ENCODE data around the gene CFAP54. TPM values are rescaled to one million over a fixed set of nuclear protein-coding genes. Genes with fewer than 3 reads are reported as not detected.

The CFAP54 gene
- total RNA-seq, 2 donors from 2014 or later: 0.38 to 0.97 TPM

DNA sequence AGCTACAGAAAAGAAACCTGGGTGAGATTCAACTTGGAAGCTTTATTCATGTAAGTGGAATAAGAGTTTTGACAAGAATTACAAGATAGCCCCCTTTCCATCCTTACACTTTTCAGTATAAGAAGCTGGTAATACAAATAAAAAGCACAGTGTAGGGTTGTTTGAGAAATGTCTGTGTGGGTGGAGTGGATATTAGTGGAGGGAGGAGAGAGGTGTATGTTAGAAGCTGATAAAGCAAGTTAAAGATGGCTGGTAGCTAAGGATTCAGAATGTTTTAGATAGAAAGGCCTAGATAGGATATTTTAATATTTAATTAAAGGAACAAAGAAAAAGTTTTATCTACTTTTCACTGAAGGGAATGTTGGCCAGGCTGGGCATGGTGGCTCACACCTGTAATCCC, 12.5 kb downstream of the CFAP54 start:
- no peak for ATAC-seq
- intact Hi-C loops (cut with DNase I): loop anchor here in 1 of 2 donors (5.0 kb wide), 1 partner anchor 290 kb away; no protein-coding TSS in a partner anchor
- no peak for DNase-seq

DNA sequence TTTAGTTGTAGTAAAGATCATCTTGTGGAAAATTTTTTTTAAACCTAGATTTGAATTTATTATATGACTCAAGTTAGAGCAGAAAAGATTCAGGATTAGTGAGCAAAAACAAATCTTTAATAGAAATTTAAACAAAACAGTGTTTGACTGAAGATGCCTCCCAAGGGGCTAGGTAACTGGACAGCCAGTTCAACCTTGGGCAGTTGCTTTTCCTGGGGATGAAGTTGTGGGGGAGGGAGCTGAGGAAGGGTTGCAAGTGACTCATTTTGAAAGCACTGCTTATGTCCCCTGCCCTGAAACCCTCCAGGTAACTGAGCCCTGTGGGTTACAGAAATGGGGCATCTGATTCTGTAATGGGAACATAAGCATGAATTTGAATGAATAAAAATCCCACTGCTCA, 13.1 kb downstream of the CFAP54 start:
- intact Hi-C loops (cut with DNase I): loop anchor here in 1 of 2 donors (5.0 kb wide), 1 partner anchor 290 kb away; no protein-coding TSS in a partner anchor
- DNase-seq (no peak), ATAC-seq (no peak)

DNA sequence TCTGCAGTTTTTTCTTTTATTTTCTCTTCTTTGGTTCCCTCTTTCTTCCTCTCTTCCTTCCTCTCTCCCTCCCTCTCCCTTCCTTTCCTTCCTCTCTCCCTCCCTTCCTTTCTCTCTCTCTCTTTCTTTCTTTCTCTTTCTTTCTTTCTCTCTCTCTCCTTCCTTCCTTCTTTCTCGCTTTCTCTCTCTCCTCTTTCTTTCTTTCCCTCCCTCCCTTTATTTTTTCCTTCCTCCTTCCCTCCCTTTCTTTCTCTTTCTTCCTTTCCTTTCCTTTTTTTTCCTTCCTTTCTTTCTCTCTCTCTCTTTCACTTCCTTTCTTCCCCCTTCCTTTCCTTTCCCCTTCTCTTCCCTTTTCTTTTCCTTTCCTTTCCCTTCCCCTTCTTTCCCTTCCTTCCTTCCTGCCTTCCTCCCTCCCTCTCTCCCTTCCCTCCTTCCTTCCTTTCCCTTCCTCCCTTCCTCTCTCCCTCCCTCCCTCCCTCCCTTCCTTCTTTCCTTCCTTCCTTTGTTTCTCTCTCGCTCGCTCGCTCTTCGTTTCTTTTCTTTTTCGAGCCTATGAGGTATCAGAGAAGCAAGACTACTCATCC, 13.7 kb downstream of the CFAP54 start:
- ATAC-seq (no peak), DNase-seq (no peak)
- intact Hi-C loops (cut with DNase I): loop anchor here in 1 of 2 donors (5.0 kb wide), 1 partner anchor 291 kb away; no protein-coding TSS in a partner anchor

DNA sequence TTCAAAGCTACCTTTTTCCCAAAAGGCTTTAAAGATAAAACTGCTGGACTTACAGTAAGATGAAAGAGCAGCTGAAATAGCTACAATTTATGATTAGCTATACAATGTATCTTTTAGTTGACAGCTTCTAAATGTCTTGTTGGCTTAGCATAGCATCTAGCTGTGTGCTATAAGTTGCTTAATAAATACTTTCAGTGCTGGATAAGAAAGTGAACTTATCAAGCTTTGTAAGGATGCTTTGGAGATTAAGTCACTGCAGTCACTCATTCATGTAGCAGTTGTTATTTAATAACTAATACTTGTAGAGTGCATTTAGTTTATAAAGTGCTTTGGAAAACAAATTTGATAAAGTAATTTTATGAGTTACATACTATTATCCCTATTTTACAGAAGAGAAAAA, 14.6 kb downstream of the CFAP54 start:
- no peak for ATAC-seq
- DNase-seq: no peak
- intact Hi-C loops (cut with DNase I): loop anchor here in 1 of 2 donors (5.0 kb wide), 1 partner anchor 292 kb away; no protein-coding TSS in a partner anchor

DNA sequence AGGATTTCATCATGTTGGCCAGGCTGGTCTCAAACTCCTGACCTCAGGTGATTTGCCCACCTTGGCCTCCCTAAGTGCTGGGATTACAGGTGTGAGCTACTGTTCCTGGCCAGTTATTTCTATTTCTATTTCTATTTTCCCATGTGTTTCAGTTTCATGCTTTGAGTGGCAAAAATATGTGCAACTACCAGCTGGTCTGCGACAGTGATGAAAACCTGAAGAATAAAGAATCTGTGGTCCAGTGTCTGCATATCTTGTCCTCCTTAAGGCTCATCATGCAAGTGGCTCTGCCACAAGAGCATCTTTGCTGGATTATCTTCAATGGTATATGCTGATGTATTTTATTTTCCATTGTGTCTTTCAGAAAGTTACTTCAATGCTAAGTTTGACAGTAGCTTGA, 17.4 kb downstream of the CFAP54 start:
- ATAC-seq: no peak
- intact Hi-C loops (cut with DNase I): no loop called here

DNA sequence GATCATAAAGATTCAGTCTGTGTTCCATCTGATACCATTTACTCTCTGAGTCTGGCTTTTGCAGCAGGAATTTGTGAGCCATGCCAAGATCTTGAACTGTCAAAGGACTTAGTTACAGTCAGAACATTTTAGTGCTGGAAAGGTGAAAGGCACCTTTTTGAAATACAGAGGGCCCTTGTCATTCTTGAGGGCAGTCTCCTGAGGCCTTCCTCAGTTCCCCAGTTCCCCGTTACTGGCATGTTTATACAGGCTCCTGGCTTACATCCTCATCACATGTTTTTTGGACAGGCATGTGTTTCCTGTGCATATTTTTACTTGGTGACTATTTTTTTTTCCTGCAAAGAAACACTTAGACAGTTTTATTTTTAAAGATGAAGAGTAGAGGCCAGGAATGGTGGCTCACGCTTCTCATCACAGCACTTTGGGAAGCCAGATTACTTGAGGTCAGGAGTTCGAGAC, 21.0 kb downstream of the CFAP54 start:
- ATAC-seq (peak; percentile 26 to 30), DNase-seq (no peak)
- intact Hi-C loops (cut with DNase I): loop anchor here in 1 of 2 donors (10.0 kb wide), 1 partner anchor 686 kb away; no protein-coding TSS in a partner anchor

More for the DNA sequence above, 17.4 kb downstream of the CFAP54 start:
- DNase-seq: no peak

DNA sequence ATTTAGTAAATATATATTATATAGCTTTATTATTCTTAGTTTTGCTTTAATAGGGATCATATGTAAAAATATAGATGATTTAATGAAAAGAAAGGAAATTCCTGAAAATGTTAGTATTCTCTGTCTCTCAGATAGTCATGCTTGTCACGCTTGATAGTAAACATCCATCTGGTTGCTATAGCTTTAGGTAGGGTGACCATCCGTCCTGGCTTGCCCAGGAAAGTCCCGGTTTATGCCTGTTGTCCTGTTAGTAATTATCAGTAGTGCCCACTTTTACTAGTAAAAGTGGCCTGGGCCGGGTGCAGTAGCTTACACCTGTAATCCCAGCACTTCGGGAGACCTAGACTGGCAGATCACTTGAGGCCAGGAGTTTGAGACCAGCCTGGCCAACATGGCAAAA, 23.8 kb downstream of the CFAP54 start:
- intact Hi-C loops (cut with DNase I): loop anchor here in 1 of 2 donors (10.0 kb wide), 1 partner anchor 688 kb away; no protein-coding TSS in a partner anchor
- ATAC-seq (no peak), DNase-seq (no peak)

DNA sequence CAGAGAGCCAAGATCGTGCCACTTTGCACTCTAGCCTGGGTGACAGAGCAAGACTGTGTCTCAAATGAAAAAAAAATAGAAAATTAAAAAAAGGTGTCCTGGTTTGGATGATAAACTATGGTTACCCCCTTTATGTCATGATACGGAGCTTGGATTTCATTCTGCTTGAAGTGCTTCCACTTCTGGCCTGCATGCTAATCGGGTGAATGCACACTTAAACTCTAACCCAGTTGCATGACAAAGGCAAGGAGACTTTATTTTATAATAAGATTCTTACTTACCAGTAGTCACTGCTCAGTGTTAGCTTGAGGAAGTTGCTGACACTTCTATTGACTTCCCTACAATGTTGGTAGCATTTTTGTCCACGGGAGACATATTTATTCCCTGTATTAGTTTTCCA, 24.3 kb downstream of the CFAP54 start:
- no peak for DNase-seq
- intact Hi-C loops (cut with DNase I): loop anchor here in 1 of 2 donors (10.0 kb wide), 1 partner anchor 689 kb away; no protein-coding TSS in a partner anchor
- no peak for ATAC-seq

DNA sequence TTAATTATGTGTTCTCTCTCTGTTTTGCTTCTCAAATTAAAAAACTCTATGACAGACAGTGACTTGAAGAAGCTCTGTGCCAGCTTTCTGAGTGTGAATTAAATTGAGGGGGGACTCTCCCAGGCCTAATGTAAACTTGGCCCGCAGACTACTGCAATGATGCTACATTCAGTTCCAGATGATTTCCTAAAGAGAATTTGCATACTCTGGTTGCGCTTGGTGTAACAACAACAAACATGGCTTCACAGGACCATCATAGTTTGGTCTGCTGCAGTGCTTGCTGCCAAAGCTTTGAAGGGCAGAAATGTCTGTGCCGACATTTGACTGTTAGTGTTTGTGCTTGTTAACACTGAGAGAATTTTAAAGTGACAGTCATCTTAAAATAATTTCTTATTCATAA, 25.0 kb downstream of the CFAP54 start:
- DNase-seq: no peak
- intact Hi-C loops (cut with DNase I): loop anchor here in 1 of 2 donors (10.0 kb wide), 1 partner anchor 690 kb away; no protein-coding TSS in a partner anchor
- ATAC-seq: no peak

DNA sequence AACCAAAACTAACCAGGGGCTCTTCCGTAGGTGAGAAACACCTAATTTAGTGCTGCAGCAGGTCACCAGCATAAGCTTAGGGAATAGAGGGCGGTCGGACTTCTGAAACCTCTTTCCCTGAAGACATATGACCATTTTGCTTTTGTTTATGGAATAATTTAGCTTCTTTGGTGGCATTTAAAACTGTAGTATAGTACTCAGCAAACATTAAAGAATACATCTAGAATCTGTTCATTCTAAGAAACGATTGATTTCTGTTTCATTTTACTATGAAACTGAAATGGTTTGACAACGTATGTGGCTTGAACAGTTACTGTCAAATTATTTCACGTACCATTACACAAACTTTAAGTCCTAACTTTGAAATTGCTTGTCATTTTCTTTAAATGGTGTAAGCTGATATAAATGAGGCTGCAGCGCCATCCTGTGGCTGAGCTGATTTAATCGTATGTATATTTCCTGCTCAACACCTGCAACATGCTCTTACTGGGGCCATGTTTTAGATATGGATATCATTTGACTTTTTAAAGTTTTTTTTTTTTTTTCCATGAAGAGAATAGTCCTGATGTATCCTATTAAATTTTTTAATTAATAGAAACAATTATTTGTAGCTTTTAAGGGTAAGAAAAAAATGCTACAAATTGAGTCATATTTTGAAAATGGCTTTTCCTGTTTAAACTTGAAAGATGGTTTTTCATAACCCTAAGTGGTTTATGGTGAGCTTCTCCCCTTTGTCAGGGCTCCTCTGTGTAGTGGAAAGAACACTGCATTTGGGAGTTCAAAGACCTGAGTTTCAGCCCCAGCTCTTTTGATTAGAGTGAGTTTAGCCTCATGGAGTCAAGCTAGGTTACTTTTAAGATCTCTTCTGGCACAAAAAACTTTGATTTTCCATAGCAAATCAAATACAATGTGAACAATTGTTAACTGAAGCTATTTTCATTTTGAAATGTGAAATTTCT, 27.4 kb downstream of the CFAP54 start:
- peak; percentile 80 for DNase-seq
- peak; percentile 69 to 80 for ATAC-seq
- intact Hi-C loops (cut with DNase I): loop anchor here (2.0 to 10.0 kb wide), 3 partner anchors 454 to 692 kb away; no protein-coding TSS in a partner anchor

DNA sequence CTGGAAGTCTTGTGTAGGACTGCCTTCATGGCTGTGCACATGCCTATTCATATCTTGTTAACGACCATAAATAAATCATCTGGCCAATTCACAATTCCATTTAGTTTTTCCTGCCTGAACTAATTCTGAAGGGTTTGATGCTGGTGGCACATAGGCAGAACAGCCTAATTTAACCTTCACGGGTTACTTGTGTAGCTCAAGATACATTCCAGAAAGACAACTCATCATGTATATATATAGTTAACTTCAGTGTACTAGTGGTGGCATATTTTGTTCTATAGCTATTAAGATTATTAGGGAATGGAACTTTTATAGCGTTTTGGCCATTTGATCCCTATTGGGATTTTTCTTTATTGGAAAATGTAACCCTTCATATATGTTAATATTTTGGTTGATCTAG, 31.4 kb downstream of the CFAP54 start:
- intact Hi-C loops (cut with DNase I): no loop called here
- no peak for ATAC-seq
- DNase-seq: no peak

DNA sequence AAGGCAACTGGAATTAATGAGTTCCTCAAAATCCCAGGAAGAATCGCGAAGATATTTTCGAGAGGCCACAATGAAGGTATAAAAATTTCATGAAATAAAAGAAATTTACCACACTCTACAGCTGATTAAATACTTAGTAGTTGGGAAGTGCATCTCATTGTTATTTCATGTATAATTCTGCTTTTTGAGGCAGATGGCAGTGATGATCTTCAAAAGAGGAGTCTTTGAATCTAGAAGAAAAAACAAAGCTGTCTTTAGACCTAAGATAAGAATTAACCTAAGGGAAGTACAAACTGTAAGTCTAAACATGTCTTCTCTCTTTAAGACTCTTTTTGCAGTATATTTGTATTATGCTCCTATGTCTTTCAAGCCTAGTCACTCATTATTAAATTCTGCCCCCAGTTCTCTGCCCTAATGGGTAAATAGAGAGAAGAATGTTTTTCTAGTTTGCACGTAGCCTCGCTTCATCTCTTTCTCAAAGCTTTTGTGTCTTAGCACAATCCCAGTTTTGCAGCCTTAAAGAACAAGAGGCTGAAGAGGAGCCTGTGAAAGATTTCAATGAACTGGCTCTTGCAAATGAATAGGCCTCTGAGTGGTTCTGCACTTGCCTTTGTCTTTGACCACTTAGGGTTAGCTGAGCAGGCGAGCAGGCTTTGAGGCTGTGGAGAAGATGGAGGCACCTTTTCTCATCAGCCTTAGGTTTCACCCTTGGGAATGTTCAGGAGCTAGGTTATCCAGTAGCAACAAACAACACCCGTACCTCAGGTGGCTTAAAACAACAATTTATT, 32.7 kb downstream of the CFAP54 start:
- ATAC-seq (no peak), DNase-seq (no peak)
- intact Hi-C loops (cut with DNase I): no loop called here

DNA sequence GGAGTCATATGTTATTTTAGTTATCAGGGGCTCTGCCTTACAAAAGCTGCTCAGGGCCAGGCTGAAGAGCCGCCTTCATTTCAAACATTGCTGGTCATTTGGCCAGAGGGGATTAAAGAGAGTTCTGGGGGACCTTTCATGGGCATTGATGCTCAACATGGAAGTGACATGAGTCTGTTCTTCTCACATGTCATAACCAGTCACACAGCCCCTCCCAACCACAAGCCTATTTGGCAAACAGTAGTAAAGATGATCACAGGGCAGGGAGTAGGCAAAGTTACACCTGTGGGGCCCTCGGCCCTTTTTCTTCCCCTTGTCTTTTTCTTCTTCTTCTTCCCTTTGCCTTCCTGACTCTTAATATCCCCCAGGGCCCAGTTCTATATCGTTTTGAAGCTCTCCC, 33.3 kb downstream of the CFAP54 start:
- intact Hi-C loops (cut with DNase I): no loop called here
- DNase-seq: no peak
- ATAC-seq: no peak

DNA sequence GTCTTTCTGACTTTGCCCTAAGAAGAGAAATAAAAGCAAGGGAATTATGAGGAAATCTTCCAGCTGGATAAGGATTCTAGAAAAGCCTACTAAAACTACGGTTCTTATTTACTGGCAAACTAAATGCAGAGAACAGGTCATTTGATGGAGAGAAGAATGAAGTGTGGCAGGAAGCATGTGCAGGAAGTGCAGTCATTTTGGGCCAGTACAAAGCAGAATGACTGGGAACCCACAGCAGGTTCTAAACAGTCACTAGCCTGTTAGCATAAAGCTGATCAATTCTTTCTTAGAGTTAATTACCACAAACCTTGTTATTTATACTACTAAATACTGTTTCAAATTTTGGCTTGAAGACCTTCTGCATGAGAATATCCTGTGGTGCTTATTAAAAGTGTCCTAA, 36.7 kb downstream of the CFAP54 start:
- DNase-seq (no peak), ATAC-seq (no peak)
- intact Hi-C loops (cut with DNase I): no loop called here

DNA sequence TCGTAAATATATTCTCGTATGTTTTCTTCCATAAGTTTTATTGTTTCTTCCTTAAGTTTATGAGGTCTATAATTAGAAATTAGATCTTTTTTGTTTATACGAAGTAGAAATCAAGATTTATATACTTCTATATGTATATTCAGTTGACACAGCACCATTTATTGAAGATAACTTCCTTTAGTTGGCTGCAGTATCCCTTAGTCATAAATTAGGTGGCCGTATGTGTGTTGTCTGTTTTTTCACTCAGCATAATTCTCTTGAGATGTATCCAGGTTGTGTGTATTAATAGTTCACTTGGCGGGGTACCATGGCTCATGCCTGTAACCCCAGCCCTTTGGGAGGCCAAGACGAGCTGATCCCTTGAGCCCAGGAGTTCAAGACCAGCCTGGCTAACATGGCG, 40.5 kb downstream of the CFAP54 start:
- intact Hi-C loops (cut with DNase I): no loop called here
- ATAC-seq (no peak), DNase-seq (no peak)

DNA sequence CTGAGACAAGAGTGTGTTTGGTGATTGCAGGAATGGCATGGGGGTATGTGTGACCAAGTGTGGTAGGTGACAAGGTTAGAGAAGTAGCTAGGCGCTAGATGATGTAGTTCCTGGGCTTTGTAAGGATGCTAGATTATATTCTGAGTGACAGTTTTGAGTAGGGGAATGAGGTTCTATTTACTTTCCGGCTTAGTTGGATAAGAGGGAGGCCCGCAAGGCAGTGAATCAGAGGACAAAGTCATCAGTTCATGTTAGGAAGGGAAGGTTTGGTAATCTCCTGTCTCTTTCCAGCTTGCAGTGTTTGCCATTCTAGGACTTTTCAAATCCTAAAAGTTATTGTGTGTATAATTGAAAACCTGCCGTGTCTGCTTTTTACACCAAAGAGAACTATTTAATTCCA, 45.0 kb downstream of the CFAP54 start:
- intact Hi-C loops (cut with DNase I): no loop called here
- DNase-seq (no peak), ATAC-seq (peak in 1 of 2 donors; percentile 37)

DNA sequence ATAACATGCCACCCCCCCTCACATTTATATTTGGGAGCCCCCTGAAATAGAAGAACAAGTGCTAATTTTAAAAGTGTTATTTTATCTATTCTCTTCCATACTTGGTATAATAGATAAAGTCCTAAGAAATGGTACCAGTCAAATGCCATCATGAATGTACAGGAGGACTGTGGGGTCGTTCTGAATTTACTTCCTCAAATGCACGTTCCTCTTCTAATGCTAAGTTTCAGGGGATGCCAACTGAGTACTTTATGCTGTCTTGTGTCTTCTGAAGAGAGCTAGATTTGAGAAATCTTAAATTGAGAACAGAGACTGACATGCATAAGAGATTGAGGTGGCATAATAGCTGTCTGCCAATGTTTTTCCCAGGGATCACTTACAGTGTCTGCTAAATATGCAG, 59.0 kb downstream of the CFAP54 start:
- ATAC-seq (no peak), DNase-seq (no peak)
- intact Hi-C loops (cut with DNase I): no loop called here

DNA sequence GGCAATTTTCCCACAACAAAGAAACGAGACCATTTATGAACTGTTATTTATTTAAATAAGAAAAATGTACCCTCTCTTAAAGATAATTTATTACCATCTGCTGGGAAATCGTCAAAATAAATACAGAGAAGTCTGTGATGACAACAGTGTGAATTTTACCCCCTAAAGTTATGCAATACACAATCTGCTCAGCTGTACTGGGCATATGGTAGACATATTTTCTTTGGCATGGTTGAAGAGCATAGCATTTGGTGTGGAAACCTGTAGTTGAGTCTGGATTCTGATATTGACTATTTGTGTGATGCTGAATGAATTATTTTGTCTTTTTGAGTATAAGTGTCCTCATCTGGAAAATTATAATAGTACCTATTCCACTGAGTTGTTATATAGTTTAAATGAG, 60.0 kb downstream of the CFAP54 start:
- intact Hi-C loops (cut with DNase I): no loop called here
- ATAC-seq: no peak
- DNase-seq: no peak

DNA sequence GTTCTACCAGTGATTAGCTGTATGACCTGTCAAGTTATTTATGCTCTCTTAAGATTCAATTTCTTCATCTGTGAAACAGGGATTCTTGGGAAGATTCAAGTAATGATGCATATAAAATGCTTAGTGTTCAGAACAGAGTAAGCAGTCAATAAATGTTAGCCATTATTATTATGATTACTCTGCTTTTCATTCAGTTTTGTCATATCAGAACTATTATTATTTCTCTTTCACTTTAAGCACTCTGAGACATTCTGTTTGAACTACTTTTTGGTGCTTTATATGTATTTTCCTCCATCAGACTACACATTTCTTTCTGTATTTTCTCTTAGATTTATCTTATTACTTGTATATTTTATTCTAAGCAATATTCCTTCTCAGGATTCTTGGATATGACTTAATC, 81.2 kb downstream of the CFAP54 start:
- DNase-seq: no peak
- intact Hi-C loops (cut with DNase I): no loop called here
- no peak for ATAC-seq

Measured in left cardiac atrium (tissue), 4 donors.